Measurements from ENCODE around the gene INMT.

DNA sequence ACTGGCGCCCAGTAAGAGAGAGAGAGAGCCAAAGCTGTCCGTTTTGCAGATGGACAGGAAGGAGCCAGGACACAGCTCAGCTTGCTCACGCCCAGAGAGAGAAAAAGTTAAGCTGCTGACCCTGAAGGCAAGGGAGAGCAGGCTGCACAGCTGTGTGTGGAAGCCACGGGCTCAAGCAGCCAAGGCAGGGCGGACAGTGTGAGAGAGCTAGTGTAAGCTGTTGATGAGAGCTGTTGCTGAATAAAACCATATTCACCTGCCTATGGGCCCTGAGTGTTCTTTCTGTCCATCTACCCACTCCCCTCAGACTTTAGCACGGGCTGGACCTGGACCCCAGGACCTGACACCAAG is 5.4 kb downstream of the INMT start:
- TF ChIP-seq, protein P1, sequence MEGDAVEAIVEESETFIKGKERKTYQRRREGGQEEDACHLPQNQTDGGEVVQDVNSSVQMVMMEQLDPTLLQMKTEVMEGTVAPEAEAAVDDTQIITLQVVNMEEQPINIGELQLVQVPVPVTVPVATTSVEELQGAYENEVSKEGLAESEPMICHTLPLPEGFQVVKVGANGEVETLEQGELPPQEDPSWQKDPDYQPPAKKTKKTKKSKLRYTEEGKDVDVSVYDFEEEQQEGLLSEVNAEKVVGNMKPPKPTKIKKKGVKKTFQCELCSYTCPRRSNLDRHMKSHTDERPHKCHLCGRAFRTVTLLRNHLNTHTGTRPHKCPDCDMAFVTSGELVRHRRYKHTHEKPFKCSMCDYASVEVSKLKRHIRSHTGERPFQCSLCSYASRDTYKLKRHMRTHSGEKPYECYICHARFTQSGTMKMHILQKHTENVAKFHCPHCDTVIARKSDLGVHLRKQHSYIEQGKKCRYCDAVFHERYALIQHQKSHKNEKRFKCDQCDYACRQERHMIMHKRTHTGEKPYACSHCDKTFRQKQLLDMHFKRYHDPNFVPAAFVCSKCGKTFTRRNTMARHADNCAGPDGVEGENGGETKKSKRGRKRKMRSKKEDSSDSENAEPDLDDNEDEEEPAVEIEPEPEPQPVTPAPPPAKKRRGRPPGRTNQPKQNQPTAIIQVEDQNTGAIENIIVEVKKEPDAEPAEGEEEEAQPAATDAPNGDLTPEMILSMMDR (IDR thresholded peaks at IDR 0.05 in 8 of 11, conservative IDR thresholded peaks at IDR 0.05 in 3 of 11): no peak
- TF ChIP-seq POLR2AphosphoS5 (IDR thresholded peaks at IDR 0.05): no peak
